K562 (cell line): ENCODE data around the gene TPRG1L. TPM values are rescaled to one million over a fixed set of nuclear protein-coding genes. Genes with fewer than 3 reads are reported as not detected.

Experiments used
- CGGBP1 ChIP-seq: fragments of 250-450 bp; sonication (Bioruptor Pico); IDR thresholded peaks from 2 replicates; pipeline ENCODE4 v1.9.0; 2021; ENCODE audit warnings: mild to moderate bottlenecking
- ETS2 ChIP-seq: IDR thresholded peaks from 2 replicates; pipeline ENCODE4 v1.6.1; 2016; ENCODE audit warnings: borderline replicate concordance, missing genetic modification characterization, mild to moderate bottlenecking, moderate library complexity, missing compliant biosample characterization; ENCODE audit not compliant: poor library complexity, severe bottlenecking
- FOXA3 ChIP-seq, 2 experiments: fragments of 450-650 bp in 1 of 2; sonication (generic) in 1 of 2; formaldehyde crosslinking; IDR thresholded peaks in 1 of 2; conservative IDR thresholded peaks in 1 of 2; 2 replicates each; pipeline versions ENCODE4 v1.4.0 to v1.8.0; 2020 to 2022; ENCODE audit warnings: mild to moderate bottlenecking in 2 of 2, missing genetic modification reagents in 1 of 2
- GTF2E2 ChIP-seq: fragments of 200-800 bp; sonication (Bioruptor generic); IDR thresholded peaks from 2 replicates; pipeline ENCODE4 v1.6.1; 2016; ENCODE audit warnings: missing genetic modification characterization, missing compliant biosample characterization
- NFRKB ChIP-seq: fragments of 450-650 bp; IDR thresholded peaks from 2 replicates; pipeline ENCODE4 v1.6.1; 2016; ENCODE audit warnings: low read depth
- RBM25 ChIP-seq: fragments of 200-400 bp; formaldehyde crosslinking; IDR thresholded peaks from 2 replicates; pipeline ENCODE4 v1.6.1; 2018; ENCODE audit warnings: low read length, low read depth, moderate library complexity; ENCODE audit not compliant: severe bottlenecking
- RNF219 ChIP-seq: fragments of 250-450 bp; sonication (Bioruptor Pico); IDR thresholded peaks from 2 replicates; pipeline ENCODE4 v1.5.0; 2022; ENCODE audit warnings: mild to moderate bottlenecking
- SFPQ ChIP-seq: fragments of 200-400 bp; formaldehyde crosslinking; IDR thresholded peaks from 2 replicates; pipeline ENCODE4 v1.6.1; 2017; ENCODE audit warnings: mild to moderate bottlenecking, low read depth, low read length, moderate library complexity
- ZHX1 ChIP-seq: fragments of 150-350 bp; conservative IDR thresholded peaks from 2 replicates; pipeline ENCODE4 v1.6.1; 2014; ENCODE audit warnings: low read length
- ZNF121 ChIP-seq: sonication (generic); formaldehyde crosslinking; conservative IDR thresholded peaks from 2 replicates; pipeline ENCODE4 v1.8.0; 2022; ENCODE audit warnings: missing genetic modification reagents
- ZNF124 ChIP-seq: sonication (generic); formaldehyde crosslinking; IDR thresholded peaks from 2 replicates; pipeline ENCODE4 v1.8.1; 2022; ENCODE audit warnings: missing genetic modification reagents
- ZNF436 ChIP-seq: fragments of 250-450, 450-650 bp; sonication (Bioruptor Pico); formaldehyde crosslinking; IDR thresholded peaks from 2 replicates; pipeline ENCODE4 v1.7.0; 2020; ENCODE audit warnings: mild to moderate bottlenecking
- ZNF444 ChIP-seq: fragments of 250-450 bp; sonication (Bioruptor Pico); IDR thresholded peaks from 2 replicates; pipeline ENCODE4 v1.4.0; 2020; ENCODE audit warnings: mild to moderate bottlenecking, moderate library complexity
- ZNF518B ChIP-seq: fragments of 250-450 bp; sonication (Bioruptor Pico); IDR thresholded peaks from 2 replicates; pipeline ENCODE4 v1.5.0; 2021; ENCODE audit warnings: mild to moderate bottlenecking, moderate library complexity
- ZNF668 ChIP-seq: fragments of 250-450 bp; sonication (Bioruptor Pico); IDR thresholded peaks from 2 replicates; pipeline ENCODE4 v1.8.0; 2022; ENCODE audit warnings: mild to moderate bottlenecking, inconsistent platforms
- ZNF764 ChIP-seq: fragments of 250-450 bp; sonication (Bioruptor Pico); IDR thresholded peaks from 2 replicates; pipeline ENCODE4 v1.4.0; 2020; ENCODE audit warnings: low read depth, mild to moderate bottlenecking, moderate library complexity
- polyA plus RNA-seq, 8 experiments: library from polyadenylated mRNA; depleted of rRNA in 4 of 8; stranded (reverse) in 5 of 8; unstranded in 3 of 8; fragments of >200 nt; fragmentation: Nextera tagmentation in 2 of 8; fragmentation: Illumina TruSeq in 1 of 8; extraction: Ambion mirVana in 2 of 8; extraction: Trizol in 1 of 8; gene quantifications; 2 replicates each; pipeline versions ENCODE4 v1.2.1 to v1.2.3, GENCODE V29; 2011 to 2014; ENCODE audit warnings: inconsistent platforms in 1 of 8, missing spikeins in 1 of 8
- total RNA-seq, 7 experiments: library from RNA; depleted of rRNA in 6 of 7; stranded (reverse); fragments of >200 nt in 6 of 7; fragmentation: Illumina TruSeq in 2 of 7; extraction: Trizol in 2 of 7; gene quantifications; 2 replicates each; pipeline versions ENCODE4 v1.2.1 to v1.2.3, GENCODE V29; 2011 to 2021; ENCODE audit warnings: low replicate concordance in 1 of 7

TPRG1L gene
- total and polyA plus RNA-seq, 9 of the 15 experiments (the other 6 are each of a cell fraction or from before 2014, with no cell fraction given): 1.6 to 11.0 (median 6.2) TPM

GRCh38 chr1:3618881-3619671 lies 5.7 kb upstream of the TPRG1L start (continued):
- TF ChIP-seq SFPQ (no peak), ZNF518B (CRISPR knock-in tag) (no peak), CGGBP1 (no peak), ZNF124 (CRISPR knock-in tag) (no peak), ZNF668 (CRISPR knock-in tag) (no peak), ZNF121 (CRISPR knock-in tag) (no peak), RNF219 (CRISPR knock-in tag) (no peak), GTF2E2 (tag) (no peak), FOXA3 (CRISPR knock-in tag; conservative IDR thresholded peaks at IDR 0.05 in 1 of 2, IDR thresholded peaks at IDR 0.05 in 1 of 2) (peak; percentile 17 to 83; a peak in 2 of 4 replicates), ZNF436 (CRISPR knock-in tag) (no peak), RBM25 (no peak), ZNF764 (CRISPR knock-in tag) (no peak), ZNF444 (no peak), ETS2 (tag) (no peak), NFRKB (no peak), ZHX1 (no peak)
